HAP-1 (cell line): ENCODE results near the gene HOXD3.

Source experiments
- DNase-seq, 2 experiments: peaks; one replicate each; pipeline ENCODE4 v3.0.0-alpha.2; 2016 to 2020; ENCODE audit warnings: low spot score in 2 of 2
- H3K27me3 ChIP-seq: fragments of 250-450 bp; sonication (Bioruptor Pico); 2 replicates; pipeline ENCODE4 v1.5.1; 2020; ENCODE audit warnings: low read depth, mild to moderate bottlenecking, moderate library complexity
- H3K36me3 ChIP-seq: fragments of 250-450 bp; sonication (Bioruptor Pico); replicated peaks from 2 replicates; pipeline ENCODE4 v1.5.1; 2020; ENCODE audit warnings: mild to moderate bottlenecking
- H3K4me1 ChIP-seq: fragments of 250-450 bp; sonication (Bioruptor Pico); 2 replicates; pipeline ENCODE4 v1.5.1; 2020; ENCODE audit warnings: mild to moderate bottlenecking
- H3K4me3 ChIP-seq: fragments of 250-450 bp; sonication (Bioruptor Pico); 2 replicates; pipeline ENCODE4 v1.5.1; 2020; ENCODE audit warnings: mild to moderate bottlenecking, moderate library complexity
- H3K9me3 ChIP-seq: fragments of 250-450 bp; sonication (Bioruptor Pico); 2 replicates; pipeline ENCODE4 v1.5.1; 2020; ENCODE audit warnings: mild to moderate bottlenecking, moderate library complexity
- in situ Hi-C: fragments of 300-500 bp; cut with MboI; formaldehyde crosslinking; loops from 3 replicates; pipeline ENCODE4 v1.14.3; 2020; ENCODE audit warnings: low sequenced_read_pairs, inconsistent platforms, mixed read lengths

The HOXD3 gene

DNA sequence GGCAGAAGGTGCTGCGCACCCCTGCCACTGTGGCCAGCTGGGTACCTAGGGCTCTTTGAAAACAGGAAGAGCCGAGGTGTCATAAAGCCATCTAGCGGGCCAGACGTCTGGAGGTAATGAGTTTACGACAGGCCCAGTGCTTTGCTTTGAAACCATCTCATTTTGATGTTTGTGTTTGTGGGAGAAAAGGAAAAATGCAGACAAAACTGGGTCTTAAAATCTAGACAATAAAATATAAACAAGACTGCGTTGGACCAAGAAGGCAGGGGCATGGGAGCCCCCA is 31.4 kb upstream of the HOXD3 start:
- Histone ChIP-seq H3K4me1 (0 out of 2 replicates have a peak, but pooled peaks cover 4% of the 10 kb centered on the region), H3K9me3 (no peaks in the 10 kb centered on the region), H3K36me3 (no peaks in the 10 kb centered on the region), H3K27me3 (peaks cover 6% of the 10 kb centered on the region; the same call in 1 of the 2 replicates), H3K4me3 (no peak overlapping the region)
- in situ Hi-C loops: loop anchor here (5.0 to 10.0 kb wide), 4 partner anchors 429 to 1029 kb away; no protein-coding TSS in a partner anchor
- DNase-seq: no peak

DNA sequence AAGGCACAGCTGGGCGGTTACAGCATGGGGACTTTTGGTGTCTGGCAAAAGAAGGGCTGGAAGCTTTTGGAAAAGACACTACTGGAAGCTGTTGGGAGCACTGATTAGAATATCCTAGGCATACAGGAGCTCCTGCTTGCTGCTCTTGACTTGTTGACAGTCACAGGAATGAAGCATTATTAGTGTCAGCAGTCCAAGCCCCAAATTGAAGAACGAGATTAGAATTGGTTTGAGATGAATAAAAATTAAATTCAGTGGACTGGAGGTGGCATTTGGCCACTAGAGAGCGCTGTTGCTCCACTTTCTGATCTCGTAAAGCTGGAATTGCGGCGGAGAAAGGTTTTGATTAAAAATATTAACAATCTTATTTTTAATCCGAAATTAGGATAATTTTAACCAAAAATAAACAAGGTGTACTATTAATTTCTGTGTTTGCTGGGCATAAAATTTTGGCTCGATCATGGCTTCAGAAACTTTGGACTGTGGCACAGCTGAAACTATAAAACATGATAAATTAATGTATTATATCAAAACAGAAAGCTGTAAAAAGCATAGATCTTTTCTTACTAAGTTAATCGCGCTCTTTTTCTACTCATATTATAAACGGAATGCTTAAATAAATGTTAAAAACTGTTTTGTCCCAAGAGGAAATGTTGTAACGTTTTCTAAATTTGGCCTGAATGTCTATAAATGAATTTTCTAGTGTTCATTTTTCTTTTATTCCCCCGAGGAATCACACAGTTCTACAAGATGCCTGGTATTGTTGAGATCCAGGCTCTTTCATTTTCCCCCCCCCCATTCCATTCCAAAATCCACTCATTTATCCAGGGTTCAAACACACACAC is 30.0 kb upstream of the HOXD3 start:
- Histone ChIP-seq H3K4me1 (peaks cover 11% of the 10 kb centered on the region; the same call in 1 of the 2 replicates), H3K36me3 (no peaks in the 10 kb centered on the region), H3K4me3 (no peak overlapping the region), H3K27me3 (peaks cover 6% of the 10 kb centered on the region; the same call in 1 of the 2 replicates), H3K9me3 (no peaks in the 10 kb centered on the region)
- in situ Hi-C loops: loop anchor here (5.0 to 10.0 kb wide), 4 partner anchors 428 to 1028 kb away; no protein-coding TSS in a partner anchor
- DNase-seq: peak in 1 of 2 experiments; percentile 82

DNA sequence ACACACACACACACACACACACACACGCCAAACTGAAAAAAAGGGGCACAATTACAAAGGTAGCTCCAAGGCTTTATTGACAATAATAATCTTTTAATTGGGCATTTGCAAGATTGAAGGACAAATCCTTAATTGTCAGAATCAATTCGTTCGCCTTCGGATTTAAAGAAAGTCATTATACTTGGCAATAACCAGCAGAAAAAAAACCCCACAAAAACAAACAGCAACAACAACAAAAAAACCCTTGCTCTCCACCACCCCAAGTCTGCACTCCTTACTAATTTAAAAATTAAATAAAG is 29.4 kb upstream of the HOXD3 start:
- no peaks in the 10 kb centered on the region for H3K36me3 ChIP-seq
- H3K9me3 ChIP-seq: no peaks in the 10 kb centered on the region
- peaks cover 6% of the 10 kb centered on the region; the same call in 1 of the 2 replicates for H3K27me3 ChIP-seq
- H3K4me3 ChIP-seq: no peak overlapping the region
- peaks cover 11% of the 10 kb centered on the region; the same call in 1 of the 2 replicates for H3K4me1 ChIP-seq
- in situ Hi-C loops: loop anchor here (5.0 to 10.0 kb wide), 4 partner anchors 427 to 1027 kb away; no protein-coding TSS in a partner anchor
- DNase-seq: no peak

DNA sequence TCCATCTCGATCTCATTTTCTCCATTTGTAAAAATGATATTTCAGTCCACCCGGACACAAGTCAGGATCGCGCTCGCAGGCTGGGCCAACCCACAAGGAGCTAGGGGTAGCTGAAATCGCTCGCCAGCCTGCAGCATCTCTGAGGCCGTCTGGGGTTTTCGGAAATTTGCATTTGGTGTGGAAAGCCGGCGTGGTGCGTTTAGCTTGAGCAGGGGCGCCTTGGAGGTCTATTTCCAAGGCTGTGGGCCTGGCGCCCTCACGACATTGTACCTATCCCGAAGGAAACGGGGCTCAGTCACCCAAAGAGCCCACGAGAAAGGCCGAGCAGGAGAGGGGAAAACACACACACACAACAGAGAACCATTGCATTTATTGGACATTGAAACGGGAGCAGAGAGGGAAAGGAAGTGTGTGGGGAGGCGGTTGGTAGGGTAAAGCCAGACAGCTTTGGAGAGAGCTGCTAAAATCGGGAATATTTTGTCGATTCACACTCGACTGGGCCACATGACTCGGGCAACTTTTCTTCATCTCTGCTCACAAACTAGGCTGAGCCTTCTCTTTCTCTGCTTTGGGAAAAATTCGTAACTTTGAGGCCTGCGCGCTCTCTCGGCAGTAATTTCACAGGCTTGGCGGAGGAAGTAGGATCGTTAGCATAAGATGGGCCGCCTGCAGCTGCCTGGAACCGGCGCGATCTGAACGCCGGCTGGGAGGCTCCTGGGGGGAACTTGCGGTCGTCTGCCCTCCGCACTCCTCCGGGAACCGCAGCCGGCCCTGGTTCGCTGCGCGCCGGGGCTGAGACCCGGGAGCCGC is 28.7 kb upstream of the HOXD3 start:
- Histone ChIP-seq H3K27me3 (peaks cover 3% of the 10 kb centered on the region; the same call in 1 of the 2 replicates), H3K36me3 (no peaks in the 10 kb centered on the region), H3K4me1 (peaks cover 11% of the 10 kb centered on the region; the same call in 1 of the 2 replicates), H3K9me3 (no peaks in the 10 kb centered on the region), H3K4me3 (no peak overlapping the region)
- no peak for DNase-seq
- in situ Hi-C loops: loop anchor here (5.0 to 10.0 kb wide), 4 partner anchors 426 to 1026 kb away; no protein-coding TSS in a partner anchor

DNA sequence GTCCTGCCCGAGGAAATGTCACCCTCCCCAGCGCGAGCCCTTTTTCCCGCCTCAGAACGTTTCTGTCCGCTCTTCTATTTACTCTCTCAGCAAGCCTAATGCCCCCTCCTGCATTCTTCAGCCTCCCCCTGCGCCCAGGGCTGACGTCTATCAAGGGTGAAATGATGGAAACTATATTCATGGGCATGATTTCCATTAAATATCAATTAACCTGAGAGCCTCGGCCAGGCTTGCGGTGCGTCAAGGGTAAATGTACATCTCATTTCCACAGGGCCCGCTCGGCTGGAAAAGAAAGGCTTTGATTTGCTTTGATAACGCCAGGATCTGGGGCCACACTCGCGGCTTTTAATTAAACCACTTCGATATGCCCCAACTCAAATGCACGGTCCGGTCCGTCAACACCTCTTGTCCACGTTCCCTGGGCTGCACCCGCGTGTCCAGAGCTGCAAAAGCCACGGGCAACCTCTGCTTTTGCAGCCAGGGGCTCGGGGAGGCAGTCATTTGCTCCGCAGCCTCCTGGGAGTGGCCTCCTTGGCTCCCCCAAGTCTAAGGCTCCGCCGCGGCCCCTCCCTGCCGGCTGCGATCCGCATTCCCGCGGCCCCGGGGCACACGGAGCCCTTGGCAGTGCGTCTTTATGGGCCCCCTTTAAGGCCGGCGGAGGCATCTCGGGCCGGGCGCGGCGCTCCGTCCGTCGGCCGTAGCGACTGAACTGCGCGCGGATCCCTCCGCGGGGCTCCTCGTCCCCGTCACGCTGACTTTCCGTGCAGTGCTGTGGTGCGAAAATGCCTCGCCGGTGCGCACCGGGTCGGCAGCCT is 27.9 kb upstream of the HOXD3 start, which contains the start of gene HOXD8:
Gene HOXD8 (plus strand): TSS at position 724 of the 815 bp plus-strand sequence. CDS start 662 bp downstream, outside the sequence.
- no peaks in the 10 kb centered on the region for H3K36me3 ChIP-seq
- H3K9me3 ChIP-seq: no peaks in the 10 kb centered on the region
- peaks cover 11% of the 10 kb centered on the region; the same call in 1 of the 2 replicates for H3K4me1 ChIP-seq
- H3K27me3 ChIP-seq: no peaks in the 10 kb centered on the region
- H3K4me3 ChIP-seq: peak within 1 kb of the TSS; percentile 42
- in situ Hi-C loops: loop anchor here (5.0 to 10.0 kb wide), 4 partner anchors 426 to 1026 kb away; no protein-coding TSS in a partner anchor
- DNase-seq: peak in 1 of 2 experiments; percentile 83

DNA sequence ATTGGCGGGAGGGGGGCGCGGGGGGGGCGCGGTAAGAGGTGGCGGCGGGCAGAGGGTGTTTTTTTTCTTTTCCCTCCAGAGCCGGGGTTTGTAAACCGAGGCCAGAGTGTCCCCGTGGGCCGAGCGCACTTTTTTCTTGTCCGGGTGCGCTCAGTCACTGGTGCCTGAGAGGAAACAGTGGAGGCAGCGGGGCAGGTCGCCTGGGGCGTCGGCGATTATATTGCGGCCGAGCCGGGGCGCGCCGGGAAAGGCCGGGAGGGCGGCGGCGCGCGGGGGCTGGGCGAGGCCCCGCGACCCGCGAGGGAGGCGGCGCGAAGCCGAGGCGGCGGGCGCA is 27.3 kb upstream of the HOXD3 start:
- DNase-seq: peak in 1 of 2 experiments; percentile 59
- Histone ChIP-seq H3K9me3 (no peaks in the 10 kb centered on the region), H3K36me3 (no peaks in the 10 kb centered on the region), H3K4me3 (peak overlapping the region; percentile 30), H3K27me3 (no peaks in the 10 kb centered on the region), H3K4me1 (peaks cover 11% of the 10 kb centered on the region)
- in situ Hi-C loops: loop anchor here (5.0 to 10.0 kb wide), 4 partner anchors 425 to 1025 kb away; no protein-coding TSS in a partner anchor

DNA sequence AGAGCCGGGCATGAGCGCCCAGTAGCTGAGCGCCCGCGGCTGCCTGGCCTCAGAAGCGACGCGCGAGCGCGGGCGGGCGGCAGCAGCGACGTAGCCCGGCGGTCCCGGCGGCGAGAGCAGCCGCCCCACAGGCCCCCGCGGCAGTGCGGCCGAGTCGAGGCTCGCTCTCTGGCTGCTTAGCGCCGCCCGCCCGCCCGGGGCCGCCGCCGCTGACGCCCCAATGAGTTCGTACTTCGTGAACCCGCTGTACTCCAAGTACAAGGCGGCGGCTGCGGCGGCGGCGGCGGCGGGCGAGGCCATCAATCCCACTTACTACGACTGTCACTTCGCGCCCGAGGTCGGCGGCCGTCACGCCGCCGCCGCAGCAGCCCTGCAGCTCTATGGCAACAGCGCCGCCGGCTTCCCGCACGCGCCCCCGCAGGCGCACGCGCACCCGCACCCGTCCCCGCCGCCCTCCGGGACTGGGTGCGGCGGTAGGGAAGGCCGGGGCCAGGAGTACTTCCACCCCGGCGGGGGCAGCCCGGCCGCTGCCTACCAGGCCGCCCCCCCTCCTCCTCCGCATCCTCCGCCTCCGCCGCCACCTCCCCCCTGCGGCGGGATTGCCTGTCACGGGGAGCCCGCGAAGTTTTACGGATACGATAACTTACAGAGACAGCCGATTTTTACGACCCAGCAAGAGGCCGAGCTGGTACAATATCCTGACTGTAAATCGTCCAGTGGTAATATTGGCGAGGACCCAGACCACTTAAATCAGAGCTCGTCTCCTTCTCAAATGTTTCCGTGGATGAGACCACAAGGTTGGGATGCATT is 26.8 kb upstream of the HOXD3 start:
- in situ Hi-C loops: no loop called here
- peaks cover 17% of the 10 kb centered on the region for H3K4me1 ChIP-seq
- H3K27me3 ChIP-seq: no peaks in the 10 kb centered on the region
- no peaks in the 10 kb centered on the region for H3K9me3 ChIP-seq
- H3K36me3 ChIP-seq: no peaks in the 10 kb centered on the region
- DNase-seq: peak in 1 of 2 experiments; percentile 68
- H3K4me3 ChIP-seq: peak overlapping the region; percentile 42

DNA sequence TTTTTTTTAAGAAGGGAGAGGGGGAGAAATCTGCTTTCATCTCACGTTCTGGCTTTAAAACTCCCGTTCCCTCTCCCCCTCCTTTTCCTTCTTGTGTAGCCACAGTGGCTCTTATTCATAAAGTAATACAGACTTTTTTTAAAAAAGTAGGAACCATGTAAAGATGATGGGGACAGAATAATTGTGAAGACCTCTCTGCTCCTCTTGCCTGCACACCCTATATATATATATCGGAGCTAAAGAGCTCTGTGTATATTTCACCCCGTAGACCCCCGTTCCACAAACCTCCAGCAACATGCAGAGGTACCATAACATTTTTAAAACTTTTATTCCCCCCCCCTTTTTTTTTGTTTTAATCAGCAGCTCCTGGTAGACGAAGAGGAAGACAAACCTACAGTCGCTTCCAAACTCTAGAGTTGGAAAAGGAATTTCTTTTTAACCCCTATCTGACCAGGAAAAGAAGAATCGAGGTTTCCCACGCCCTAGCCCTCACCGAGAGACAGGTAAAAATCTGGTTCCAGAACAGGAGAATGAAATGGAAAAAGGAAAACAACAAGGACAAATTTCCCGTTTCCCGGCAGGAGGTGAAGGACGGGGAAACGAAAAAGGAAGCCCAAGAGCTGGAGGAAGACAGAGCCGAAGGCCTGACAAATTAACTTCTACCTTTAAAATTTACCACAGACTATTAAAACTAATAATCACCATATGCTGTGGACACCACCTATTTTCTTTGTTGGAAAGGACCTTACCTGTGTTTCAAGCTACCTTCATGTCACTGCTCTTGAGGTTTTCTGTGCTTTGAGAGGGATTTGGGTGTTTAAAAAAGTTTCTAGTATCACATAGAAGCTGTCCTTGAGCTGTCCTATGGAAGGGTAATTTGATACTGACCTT is 25.9 kb upstream of the HOXD3 start:
- Histone ChIP-seq H3K4me3 (peak overlapping the region; percentile 42), H3K4me1 (peaks cover 22% of the 10 kb centered on the region), H3K9me3 (no peaks in the 10 kb centered on the region), H3K36me3 (no peaks in the 10 kb centered on the region), H3K27me3 (no peaks in the 10 kb centered on the region)
- no peak for DNase-seq
- in situ Hi-C loops: no loop called here

DNA sequence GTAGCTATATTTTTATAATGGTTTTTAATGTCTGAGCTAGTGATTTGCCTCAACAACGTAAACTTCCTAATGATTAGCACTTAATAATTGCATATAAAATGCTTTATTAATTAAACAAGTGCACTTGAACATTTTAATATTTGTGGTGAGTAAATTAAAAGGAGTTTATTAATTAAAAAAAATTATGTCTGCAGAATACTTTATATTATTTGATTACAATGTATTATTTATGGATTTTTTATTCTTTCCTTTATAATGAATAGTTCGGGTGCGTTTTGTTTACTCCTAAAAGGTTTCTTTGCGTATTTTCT is 25.3 kb upstream of the HOXD3 start:
- in situ Hi-C loops: no loop called here
- Histone ChIP-seq H3K36me3 (no peaks in the 10 kb centered on the region), H3K4me3 (no peak overlapping the region; the same call in 1 of the 2 replicates), H3K9me3 (no peaks in the 10 kb centered on the region), H3K27me3 (no peaks in the 10 kb centered on the region), H3K4me1 (peaks cover 22% of the 10 kb centered on the region)
- no peak for DNase-seq

DNA sequence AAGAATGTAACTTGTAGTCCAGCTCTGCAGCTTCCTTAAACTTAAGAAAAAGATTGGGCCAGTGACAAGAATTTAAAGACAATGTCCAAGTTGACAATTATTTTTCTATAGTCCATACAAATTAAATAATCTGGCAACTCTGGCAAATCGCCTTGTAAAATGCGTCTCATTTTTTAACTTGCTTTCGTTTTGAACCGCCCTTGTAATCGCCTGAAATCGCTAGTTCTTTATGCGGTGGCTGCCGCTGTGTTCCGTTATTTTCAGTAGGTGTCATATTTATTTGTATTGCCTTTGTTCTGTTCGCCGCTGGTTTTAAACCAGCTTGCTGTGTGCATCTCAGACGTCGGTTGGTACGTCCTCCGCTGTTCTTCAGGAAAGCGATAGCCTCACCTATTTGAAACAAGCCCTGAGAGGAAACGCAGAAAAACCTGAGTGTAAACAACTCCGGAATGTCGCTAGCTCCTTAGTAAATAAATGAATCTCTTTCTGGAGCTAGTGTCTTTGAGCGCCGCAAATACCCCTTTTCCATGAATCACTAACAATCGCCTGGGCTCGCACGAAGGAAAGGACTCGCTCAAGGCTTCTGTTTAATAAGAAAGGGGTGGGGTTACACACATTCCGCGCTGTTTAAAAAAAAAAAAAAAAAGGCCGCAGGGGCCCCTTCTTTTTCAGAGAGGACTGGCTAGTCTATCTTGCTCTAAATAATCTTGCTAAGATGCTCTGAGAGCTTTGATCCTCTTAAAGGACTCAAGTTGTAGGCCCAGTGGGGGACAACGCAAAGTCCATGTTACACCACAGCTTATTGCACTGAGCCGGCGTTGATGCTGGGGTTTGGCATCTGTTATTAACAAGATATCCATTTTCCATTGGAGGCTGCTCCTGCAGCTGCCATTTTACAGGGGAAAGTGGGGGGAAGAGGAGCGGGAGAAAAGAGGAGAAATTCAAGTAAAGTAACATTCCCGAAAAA is 24.6 kb upstream of the HOXD3 start:
- no peaks in the 10 kb centered on the region for H3K27me3 ChIP-seq
- H3K36me3 ChIP-seq: no peaks in the 10 kb centered on the region
- H3K4me1 ChIP-seq: peaks cover 22% of the 10 kb centered on the region
- no peak for DNase-seq
- H3K9me3 ChIP-seq: no peaks in the 10 kb centered on the region
- in situ Hi-C loops: no loop called here
- peak overlapping the region; percentile 13 for H3K4me3 ChIP-seq

DNA sequence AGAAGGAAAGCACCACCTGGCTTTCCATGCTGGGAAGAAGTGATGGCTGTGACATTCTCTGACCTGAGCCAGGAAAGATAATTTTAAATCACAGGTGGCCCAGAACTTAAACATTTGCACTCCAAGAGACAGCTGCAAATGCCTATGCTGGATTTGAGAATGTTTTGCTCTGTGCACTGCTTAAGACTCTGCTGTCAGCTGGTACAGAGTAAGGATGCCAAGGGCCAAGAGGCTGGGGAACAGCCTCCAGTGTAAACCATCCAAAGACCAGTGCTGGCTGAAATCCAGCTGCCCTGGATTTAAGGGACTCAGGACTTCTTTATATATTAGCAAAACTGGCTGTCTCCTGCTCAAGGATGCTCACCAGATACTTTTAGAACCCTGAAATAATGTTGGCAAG is 23.7 kb upstream of the HOXD3 start:
- DNase-seq: no peak
- peaks cover 27% of the 10 kb centered on the region for H3K4me1 ChIP-seq
- no peaks in the 10 kb centered on the region for H3K9me3 ChIP-seq
- H3K36me3 ChIP-seq: no peaks in the 10 kb centered on the region
- H3K4me3 ChIP-seq: no peak overlapping the region
- no peaks in the 10 kb centered on the region for H3K27me3 ChIP-seq
- in situ Hi-C loops: no loop called here
